ENCODE measurements around the gene PPHLN1.

Gene PPHLN1

DNA sequence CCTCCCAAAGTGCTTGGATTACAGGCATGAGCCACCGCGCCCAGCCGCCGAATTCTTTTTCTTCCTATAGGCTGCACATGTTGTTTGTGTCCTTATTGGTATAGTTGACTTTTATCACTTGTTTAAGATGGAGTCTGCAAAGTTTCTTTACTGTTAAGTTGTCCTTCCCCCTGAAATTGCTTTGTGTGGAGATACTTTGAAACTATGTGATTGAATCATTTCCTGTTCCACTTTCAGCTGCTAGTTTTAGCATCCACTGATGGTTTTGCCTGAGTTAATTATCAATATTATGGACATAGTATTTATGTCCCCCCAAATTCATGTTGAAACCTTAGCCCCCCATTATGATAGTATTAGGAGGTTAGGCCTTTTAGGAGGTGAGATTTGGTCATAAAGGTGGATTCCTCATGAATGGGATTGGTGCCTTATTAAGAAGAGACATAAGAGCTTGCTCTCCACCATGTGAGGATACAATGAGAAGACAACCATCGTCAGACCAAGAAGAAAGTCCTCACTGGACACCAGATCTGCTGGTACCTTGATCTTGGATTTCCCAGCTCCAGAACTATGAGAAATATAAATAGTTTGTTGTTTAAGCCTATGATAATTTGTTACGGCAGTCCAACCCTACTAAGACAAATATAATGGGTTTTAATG is 34.9 kb downstream of the PPHLN1 start:
- no peak for TF ChIP-seq CTCF (IDR thresholded peaks at IDR 0.05; ENCODE audit: low read depth, low read length)
- no peaks in the 10 kb centered on the region for H3K4me1 ChIP-seq
- no peak overlapping the region for H3K4me3 ChIP-seq (ENCODE audit: low read depth, low read length)
- peaks cover 5% of the 10 kb centered on the region for H3K36me3 ChIP-seq
- no peak for DNase-seq
- H3K9me3 ChIP-seq = no peaks in the 10 kb centered on the region
- H3K27me3 ChIP-seq = no peaks in the 10 kb centered on the region

DNA sequence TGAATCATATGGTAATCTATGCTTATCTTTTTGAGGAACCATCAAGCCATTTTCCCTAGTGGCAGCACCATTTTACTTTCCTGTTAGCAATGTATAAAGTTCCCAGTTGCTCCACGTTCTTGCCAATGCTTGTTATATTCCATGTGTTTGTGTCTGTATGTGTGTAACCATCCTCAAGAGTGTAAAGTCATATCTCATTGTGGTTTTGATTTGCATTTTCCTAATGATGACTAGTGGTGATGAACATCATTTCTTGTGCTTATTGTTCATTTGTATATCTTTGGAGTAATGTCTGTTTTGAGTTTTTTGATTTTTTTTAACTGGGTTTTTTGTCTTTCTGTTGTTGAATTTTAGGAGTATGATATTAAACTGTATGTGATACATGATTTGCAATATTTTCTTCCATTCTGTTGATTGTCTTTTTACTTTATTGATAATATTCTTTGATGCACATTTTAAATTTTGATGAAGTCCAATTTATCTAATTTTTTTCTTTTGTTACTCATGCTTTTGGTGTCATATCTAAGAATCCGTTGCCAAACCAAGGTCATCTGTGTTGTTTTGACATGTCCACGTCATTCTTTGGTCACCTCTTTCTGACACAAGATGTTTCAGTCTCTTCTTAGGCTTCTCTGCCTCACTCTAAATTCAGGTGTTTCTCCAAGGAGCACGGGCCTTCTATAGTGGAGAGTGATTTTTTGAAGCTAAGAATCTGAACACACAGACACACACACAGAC is 36.1 kb downstream of the PPHLN1 start:
- Histone ChIP-seq H3K4me3 (ENCODE audit: low read depth, low read length) (no peak overlapping the region), H3K36me3 (no peaks in the 10 kb centered on the region), H3K4me1 (no peaks in the 10 kb centered on the region), H3K27me3 (no peaks in the 10 kb centered on the region), H3K9me3 (no peaks in the 10 kb centered on the region)
- no peak for TF ChIP-seq CTCF (IDR thresholded peaks at IDR 0.05; ENCODE audit: low read depth, low read length)
- DNase-seq = no peak

- Histone ChIP-seq H3K36me3 (no peaks in the 10 kb centered on the region), H3K9me3 (no peaks in the 10 kb centered on the region), H3K4me3 (ENCODE audit: low read depth, low read length) (no peak overlapping the region), H3K4me1 (no peaks in the 10 kb centered on the region), H3K27me3 (no peaks in the 10 kb centered on the region)
- TF ChIP-seq CTCF (IDR thresholded peaks at IDR 0.05; ENCODE audit: low read depth, low read length) = no peak
- no peak for DNase-seq
Measured at GRCh38 chr12:42362647-42363260, 36.8 kb downstream of the PPHLN1 start.

DNA sequence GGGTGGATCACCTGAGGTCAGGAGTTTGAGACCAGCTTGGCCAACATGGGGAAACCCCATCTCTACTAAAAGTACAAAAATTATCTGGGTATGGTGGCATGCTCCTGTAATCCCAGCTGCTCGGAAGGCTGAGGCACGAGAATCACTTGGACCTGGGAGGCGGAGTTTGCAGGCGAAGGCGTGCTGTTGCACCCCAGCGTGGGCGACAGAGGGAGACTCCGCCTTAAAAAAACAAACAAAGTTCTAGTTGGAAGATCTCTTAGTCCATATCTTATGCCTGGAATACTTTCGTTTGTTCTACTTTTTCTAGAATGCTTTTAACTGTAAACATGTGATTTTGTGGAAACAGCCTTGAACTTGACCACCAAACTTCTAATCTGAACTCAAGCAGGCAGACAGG is 38.7 kb downstream of the PPHLN1 start:
- TF ChIP-seq CTCF (IDR thresholded peaks at IDR 0.05; ENCODE audit: low read depth, low read length) = no peak
- DNase-seq = no peak
- no peaks in the 10 kb centered on the region for H3K36me3 ChIP-seq
- no peaks in the 10 kb centered on the region for H3K9me3 ChIP-seq
- H3K27me3 ChIP-seq = no peaks in the 10 kb centered on the region
- H3K4me1 ChIP-seq = no peaks in the 10 kb centered on the region
- H3K4me3 ChIP-seq (ENCODE audit: low read depth, low read length) = no peak overlapping the region

DNA sequence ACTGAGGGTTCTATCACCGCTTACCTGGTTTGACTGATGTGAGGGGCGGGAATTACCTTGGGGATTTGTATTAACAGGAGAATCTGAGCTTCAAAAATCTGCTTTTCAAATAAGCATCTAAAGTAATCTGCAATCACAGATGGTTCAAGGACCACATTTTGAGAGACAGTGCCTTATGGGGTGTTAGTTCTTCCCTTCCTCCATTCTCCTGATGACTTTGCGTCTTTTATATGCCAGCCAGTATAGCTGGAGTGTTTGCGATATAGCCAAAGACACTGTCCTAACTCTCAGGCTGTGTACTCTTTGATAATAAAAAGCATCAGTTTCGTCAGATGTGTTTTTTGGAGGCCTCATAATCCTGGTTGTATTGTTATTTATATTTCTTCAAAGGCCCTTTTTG is 39.5 kb downstream of the PPHLN1 start:
- DNase-seq = no peak
- no peaks in the 10 kb centered on the region for H3K4me1 ChIP-seq
- no peaks in the 10 kb centered on the region for H3K9me3 ChIP-seq
- H3K4me3 ChIP-seq (ENCODE audit: low read depth, low read length) = no peak overlapping the region
- no peaks in the 10 kb centered on the region for H3K27me3 ChIP-seq
- no peaks in the 10 kb centered on the region for H3K36me3 ChIP-seq
- no peak for TF ChIP-seq CTCF (IDR thresholded peaks at IDR 0.05; ENCODE audit: low read depth, low read length)

DNA sequence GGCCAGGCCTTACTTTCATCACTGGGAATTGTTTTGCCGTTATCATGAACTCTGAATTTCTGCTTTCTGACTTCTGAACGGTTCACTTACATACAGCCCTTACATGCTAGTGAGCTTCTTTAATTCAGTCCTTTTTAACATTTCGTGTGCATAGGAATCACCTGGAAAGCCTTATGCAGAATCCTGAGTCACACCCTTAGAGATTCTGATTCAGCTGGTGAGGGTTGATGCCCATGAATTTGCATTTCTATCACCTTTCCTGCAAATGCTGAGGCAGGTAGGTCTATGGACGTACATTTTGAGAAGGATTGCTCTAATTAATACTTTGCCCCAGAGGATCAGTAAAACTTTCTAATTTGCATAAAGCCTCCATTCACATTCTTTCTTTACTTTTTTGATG is 44.0 kb downstream of the PPHLN1 start:
- H3K9me3 ChIP-seq = no peaks in the 10 kb centered on the region

More for the DNA sequence above, 44.0 kb downstream of the PPHLN1 start:
- Histone ChIP-seq H3K36me3 (no peaks in the 10 kb centered on the region), H3K4me3 (ENCODE audit: low read depth, low read length) (no peak overlapping the region), H3K4me1 (no peaks in the 10 kb centered on the region), H3K27me3 (no peaks in the 10 kb centered on the region)
- TF ChIP-seq CTCF (IDR thresholded peaks at IDR 0.05; ENCODE audit: low read depth, low read length) = no peak
- no peak for DNase-seq

All from BE2C (cell line).